ENCODE results near the gene C7. TPM values are rescaled to one million over a fixed set of nuclear protein-coding genes. Genes with fewer than 3 reads are reported as not detected.
A peak's percentile ranks its signal among the peaks of the same experiment; 100 is the strongest.

Gene C7
- total and polyA plus RNA-seq, 2 of the 13 experiments (the other 11 are each of a cell fraction or from before 2014, with no cell fraction given), result 1.7 to 3.5 TPM

DNA sequence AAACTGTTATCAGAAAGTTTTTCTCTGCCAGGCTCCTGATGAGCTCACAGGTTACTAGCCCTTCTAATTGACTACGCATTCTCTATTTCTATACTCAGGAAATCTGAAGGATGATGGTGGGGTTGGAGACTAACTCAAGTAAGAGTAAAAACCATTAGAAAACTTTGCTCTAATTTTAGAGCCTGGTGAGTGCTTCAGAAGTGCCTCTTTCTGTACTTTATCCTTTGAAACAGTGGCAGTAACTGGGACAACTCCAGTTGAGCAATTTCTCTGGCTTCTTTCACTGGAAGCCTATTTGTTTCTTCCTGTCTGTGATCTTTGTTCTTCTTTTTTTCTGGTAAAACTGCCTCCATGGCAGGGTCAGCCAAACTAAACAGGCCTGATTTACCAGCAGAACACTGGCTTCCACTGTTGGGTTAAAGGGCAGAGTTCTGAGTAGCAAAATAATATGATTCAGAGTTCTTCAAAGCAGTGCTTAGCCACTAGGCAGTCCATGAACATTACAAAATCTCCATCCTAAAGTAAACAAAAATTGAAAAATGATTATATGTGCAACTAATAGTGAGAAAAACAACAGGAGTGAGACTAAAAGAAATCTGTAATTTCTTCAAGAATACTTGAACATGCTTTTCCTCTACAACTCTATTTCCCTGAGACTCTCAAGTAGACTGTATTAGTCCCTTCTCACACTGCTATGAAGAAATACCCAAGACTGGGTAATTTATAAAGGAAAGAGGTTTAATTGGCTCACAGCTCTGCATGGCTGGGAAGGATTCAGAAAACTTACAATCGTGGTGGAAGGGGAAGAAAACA lies 82.1 kb downstream of the C7 start (continued):
- TF ChIP-seq, protein P1, sequence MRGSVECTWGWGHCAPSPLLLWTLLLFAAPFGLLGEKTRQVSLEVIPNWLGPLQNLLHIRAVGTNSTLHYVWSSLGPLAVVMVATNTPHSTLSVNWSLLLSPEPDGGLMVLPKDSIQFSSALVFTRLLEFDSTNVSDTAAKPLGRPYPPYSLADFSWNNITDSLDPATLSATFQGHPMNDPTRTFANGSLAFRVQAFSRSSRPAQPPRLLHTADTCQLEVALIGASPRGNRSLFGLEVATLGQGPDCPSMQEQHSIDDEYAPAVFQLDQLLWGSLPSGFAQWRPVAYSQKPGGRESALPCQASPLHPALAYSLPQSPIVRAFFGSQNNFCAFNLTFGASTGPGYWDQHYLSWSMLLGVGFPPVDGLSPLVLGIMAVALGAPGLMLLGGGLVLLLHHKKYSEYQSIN (CRISPR knock-in tag; IDR thresholded peaks at IDR 0.05; ENCODE audit: borderline replicate concordance), result no peak
- TF ChIP-seq ELF1 (CRISPR knock-in tag; IDR thresholded peaks at IDR 0.05), result peak; percentile 66
- TF ChIP-seq PRDM10 (CRISPR knock-in tag; IDR thresholded peaks at IDR 0.05; ENCODE audit: low read depth), result no peak
- 0 out of 2 replicates have a peak, but pooled peaks have one; percentile 60 for TF ChIP-seq ZSCAN29 (CRISPR knock-in tag; conservative IDR thresholded peaks at IDR 0.05)
- no peak for TF ChIP-seq EZH2 (conservative IDR thresholded peaks at IDR 0.05; ENCODE audit: low read depth, low read length)
- TF ChIP-seq CCDC6 (CRISPR knock-in tag; IDR thresholded peaks at IDR 0.05), result no peak
- TF ChIP-seq ZNF879 (CRISPR knock-in tag; IDR thresholded peaks at IDR 0.05), result no peak
- no peak for TF ChIP-seq MNT (IDR thresholded peaks at IDR 0.05)
- TF ChIP-seq ATF6 (CRISPR knock-in tag; conservative IDR thresholded peaks at IDR 0.05), result no peak
- TF ChIP-seq MEIS2 (CRISPR knock-in tag; IDR thresholded peaks at IDR 0.05), result 0 out of 2 replicates have a peak, but pooled peaks have one; percentile 55
- no peak for TF ChIP-seq THYN1 (CRISPR knock-in tag; IDR thresholded peaks at IDR 0.05; ENCODE audit: borderline replicate concordance, low read depth)
- peak; percentile 13; the same call in 1 of the 2 replicates for TF ChIP-seq ADNP (CRISPR knock-in tag; IDR thresholded peaks at IDR 0.05)
- no peak for TF ChIP-seq ZNF672 (CRISPR knock-in tag; IDR thresholded peaks at IDR 0.05)
- no peak for TF ChIP-seq NPAS2 (CRISPR knock-in tag; IDR thresholded peaks at IDR 0.05; ENCODE audit: borderline replicate concordance)
- TF ChIP-seq EED (CRISPR knock-in tag; IDR thresholded peaks at IDR 0.05), result no peak
- TF ChIP-seq, protein P2, sequence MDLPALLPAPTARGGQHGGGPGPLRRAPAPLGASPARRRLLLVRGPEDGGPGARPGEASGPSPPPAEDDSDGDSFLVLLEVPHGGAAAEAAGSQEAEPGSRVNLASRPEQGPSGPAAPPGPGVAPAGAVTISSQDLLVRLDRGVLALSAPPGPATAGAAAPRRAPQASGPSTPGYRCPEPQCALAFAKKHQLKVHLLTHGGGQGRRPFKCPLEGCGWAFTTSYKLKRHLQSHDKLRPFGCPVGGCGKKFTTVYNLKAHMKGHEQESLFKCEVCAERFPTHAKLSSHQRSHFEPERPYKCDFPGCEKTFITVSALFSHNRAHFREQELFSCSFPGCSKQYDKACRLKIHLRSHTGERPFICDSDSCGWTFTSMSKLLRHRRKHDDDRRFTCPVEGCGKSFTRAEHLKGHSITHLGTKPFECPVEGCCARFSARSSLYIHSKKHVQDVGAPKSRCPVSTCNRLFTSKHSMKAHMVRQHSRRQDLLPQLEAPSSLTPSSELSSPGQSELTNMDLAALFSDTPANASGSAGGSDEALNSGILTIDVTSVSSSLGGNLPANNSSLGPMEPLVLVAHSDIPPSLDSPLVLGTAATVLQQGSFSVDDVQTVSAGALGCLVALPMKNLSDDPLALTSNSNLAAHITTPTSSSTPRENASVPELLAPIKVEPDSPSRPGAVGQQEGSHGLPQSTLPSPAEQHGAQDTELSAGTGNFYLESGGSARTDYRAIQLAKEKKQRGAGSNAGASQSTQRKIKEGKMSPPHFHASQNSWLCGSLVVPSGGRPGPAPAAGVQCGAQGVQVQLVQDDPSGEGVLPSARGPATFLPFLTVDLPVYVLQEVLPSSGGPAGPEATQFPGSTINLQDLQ (CRISPR knock-in tag; IDR thresholded peaks at IDR 0.05), result no peak
